ENCODE results near the gene CEPT1. TPM values are rescaled to one million over a fixed set of nuclear protein-coding genes. Genes with fewer than 3 reads are reported as not detected.

The CEPT1 gene
- total RNA-seq, 1 experiment from 2014 or later, result 34.2 TPM

DNA sequence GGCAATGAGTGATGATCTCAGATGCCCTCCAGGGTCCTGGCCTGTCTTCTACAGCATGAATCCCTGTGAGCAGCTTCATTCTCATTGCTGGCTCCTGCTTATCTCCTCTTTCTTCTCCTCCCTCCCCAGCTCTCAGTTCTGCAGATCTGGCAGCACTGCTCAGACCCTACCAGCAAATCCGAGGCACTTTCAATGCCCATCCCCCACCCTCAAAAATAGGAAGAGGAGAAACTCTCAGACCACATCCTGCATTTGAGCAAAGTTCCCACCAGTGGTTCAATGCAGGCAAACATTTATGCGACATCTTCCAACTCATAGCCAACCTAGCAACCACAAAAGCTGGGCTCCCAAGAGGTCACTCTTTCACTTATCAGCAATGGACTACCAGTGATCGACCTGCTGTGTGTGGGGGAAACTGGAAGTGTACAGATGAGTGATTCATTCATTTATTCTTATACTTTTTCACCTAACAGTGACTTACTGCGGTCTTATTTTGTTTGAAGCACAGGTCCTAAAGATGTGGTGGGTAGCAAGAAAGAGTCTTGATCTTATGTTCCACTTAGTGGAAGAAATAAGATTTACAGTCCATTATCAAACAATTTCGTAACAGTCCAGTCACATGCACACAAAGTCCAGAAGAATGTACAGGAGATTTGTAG is 81.7 kb downstream of the CEPT1 start:
- intact Hi-C loops (cut with micrococcal nuclease), result loop anchor here (2.0 to 10.0 kb wide), 4 partner anchors 187 to 543 kb away; no protein-coding TSS in a partner anchor
- ChIA-PET CTCF (interaction anchor here (4.4 kb wide), 1 partner anchor 112 kb away, joined by 36 read pairs; no protein-coding TSS in a partner anchor), RAD21 (ENCODE audit: low non-redundant PET in 1 of 2, low total read pairs in 2 of 2, uncharacterized antibody in 2 of 2, unreplicated experiment in 2 of 2) (interaction anchor here in 1 of 2 experiments (0.7 kb wide), 1 partner anchor 398 kb away, joined by 4 read pairs; no protein-coding TSS in a partner anchor), POLR2A (no interaction called here)
- TF ChIP-seq TCF7L2 (IDR thresholded peaks at IDR 0.05; ENCODE audit: borderline replicate concordance, extremely low read depth, insufficient read depth, insufficient read length) (no peak), SRF (IDR thresholded peaks at IDR 0.05; ENCODE audit: low read depth) (no peak), CEBPB (IDR thresholded peaks at IDR 0.05; ENCODE audit: low read depth) (no peak), RAD21 (IDR thresholded peaks at IDR 0.05; ENCODE audit: low read depth) (no peak), JUND (IDR thresholded peaks at IDR 0.05) (no peak), EGR1 (IDR thresholded peaks at IDR 0.05; ENCODE audit: low read depth) (no peak), ELF1 (IDR thresholded peaks at IDR 0.05; ENCODE audit: borderline replicate concordance, low read depth) (no peak), EZH2 (IDR thresholded peaks at IDR 0.05) (no peak), YY1 (IDR thresholded peaks at IDR 0.05; ENCODE audit: extremely low read depth, insufficient replicate concordance, low read depth, low read length) (no peak)
- no TSS peak for BruUV-seq (replicated peaks)
- H3K9me3 ChIP-seq (ENCODE audit: control insufficient read depth in 1 of 2, insufficient read depth in 1 of 2, low read depth in 1 of 2, low read length in 2 of 2), result no peaks in the 10 kb centered on the region
- no peak overlapping the region for H3K9ac ChIP-seq (ENCODE audit: low read length)
- H3K9me2 ChIP-seq (ENCODE audit: insufficient read depth), result 0 out of 2 replicates have a peak, but pooled peaks cover 3% of the 10 kb centered on the region
- ATAC-seq (no peak), DNase-seq (ENCODE audit: low read depth, low spot score) (no peak)
- no peaks in the 10 kb centered on the region for H4K20me1 ChIP-seq (ENCODE audit: insufficient read depth)
- no peaks in the 10 kb centered on the region for H3K36me3 ChIP-seq (ENCODE audit: control insufficient read depth in 1 of 2, insufficient read depth in 2 of 2, low read length in 2 of 2)
- no peak overlapping the region for H3K4me3 ChIP-seq (replicated peaks in 1 of 2; ENCODE audit: low read depth in 1 of 2, low read length in 2 of 2)
- H2AFZ ChIP-seq (ENCODE audit: low read depth, low read length, poor library complexity, severe bottlenecking), result no peak overlapping the region
- H3K4me2 ChIP-seq (ENCODE audit: low read length), result no peak overlapping the region
- H3K79me2 ChIP-seq (ENCODE audit: insufficient read depth, low read length), result no peaks in the 10 kb centered on the region
- peaks cover 3 to 5% of the 10 kb centered on the region in 2 experiments; a peak in 2 of 4 replicates for H3K4me1 ChIP-seq (ENCODE audit: control insufficient read depth in 1 of 2, insufficient read depth in 2 of 2, low read length in 2 of 2)
- no peaks in the 10 kb centered on the region for H3K27me3 ChIP-seq (ENCODE audit: insufficient read depth, low read length)
- no peak overlapping the region for H3K27ac ChIP-seq (ENCODE audit: low read depth, low read length)
